GM18526 (cell line): ENCODE data around the gene KDM1B.

Source experiments
- POLR2A ChIP-seq: IDR thresholded peaks from 3 replicates; pipeline ENCODE4 v1.6.1; 2011; ENCODE audit not compliant: insufficient read length; ENCODE audit errors: extremely low read depth

The KDM1B gene

GRCh38 chr6:18139935-18140621 is 15.1 kb upstream of the KDM1B start:
- TF ChIP-seq POLR2A, result no peak

GRCh38 chr6:18141805-18142590 is 13.2 kb upstream of the KDM1B start:
- no peak for TF ChIP-seq POLR2A

- no peak for TF ChIP-seq POLR2A
Measured at GRCh38 chr6:18142591-18142861, 12.7 kb upstream of the KDM1B start.

- TF ChIP-seq POLR2A, result no peak
Measured at GRCh38 chr6:18147160-18147559, 8.1 kb upstream of the KDM1B start.

- no peak for TF ChIP-seq POLR2A
Measured at GRCh38 chr6:18147616-18148015, 7.6 kb upstream of the KDM1B start.

GRCh38 chr6:18148304-18149025 is 6.8 kb upstream of the KDM1B start:
- TF ChIP-seq POLR2A, result no peak

- no peak for TF ChIP-seq POLR2A
Measured at GRCh38 chr6:18151801-18152200, 3.4 kb upstream of the KDM1B start.

- no peak for TF ChIP-seq POLR2A
Measured at GRCh38 chr6:18153311-18153703, 1.9 kb upstream of the KDM1B start.

GRCh38 chr6:18154507-18155149 is 594 bp upstream of the KDM1B start, which contains the start of gene TPMT:
Gene TPMT, minus strand, starts transcription at chr6:18155077. Its CDS starts 5,950 bp downstream, at chr6:18149127.
- peak; percentile 58 for TF ChIP-seq POLR2A

GRCh38 chr6:18155864-18156421 is 721 bp downstream of the KDM1B start:
- TF ChIP-seq POLR2A, result no peak

- TF ChIP-seq POLR2A, result no peak
Measured at GRCh38 chr6:18160911-18161310, 5.7 kb downstream of the KDM1B start.

- TF ChIP-seq POLR2A, result no peak
Measured at GRCh38 chr6:18161431-18161830, 6.2 kb downstream of the KDM1B start.

- no peak for TF ChIP-seq POLR2A
Measured at GRCh38 chr6:18162401-18162800, 7.2 kb downstream of the KDM1B start.

- no peak for TF ChIP-seq POLR2A
Measured at GRCh38 chr6:18165751-18166150, 10.5 kb downstream of the KDM1B start.

GRCh38 chr6:18166312-18167036 is 11.3 kb downstream of the KDM1B start:
- TF ChIP-seq POLR2A, result no peak
